ENCODE results near the gene TFR2.

DNA sequence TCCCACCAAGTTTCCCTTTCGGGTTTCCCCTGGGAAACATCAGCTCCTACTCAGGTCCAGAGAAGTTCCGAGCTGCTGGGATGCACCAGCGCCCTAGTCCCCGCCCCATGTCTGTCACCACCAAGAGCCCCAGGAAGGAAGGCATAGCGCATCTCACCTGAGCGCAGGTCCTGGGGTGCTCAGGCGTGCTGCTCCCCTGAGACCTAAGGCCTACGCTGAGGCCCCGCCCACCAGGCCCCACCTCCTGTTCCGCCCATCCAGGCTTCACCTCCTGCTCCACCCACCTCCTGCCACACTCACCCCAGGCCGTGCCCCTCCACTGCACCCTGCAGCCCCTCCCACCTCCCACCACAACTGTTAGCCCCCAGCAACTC is 1.2 kb upstream of the TFR2 start:
- no peak for TF ChIP-seq POLR2A (IDR thresholded peaks at IDR 0.05)
- TF ChIP-seq, protein P1, sequence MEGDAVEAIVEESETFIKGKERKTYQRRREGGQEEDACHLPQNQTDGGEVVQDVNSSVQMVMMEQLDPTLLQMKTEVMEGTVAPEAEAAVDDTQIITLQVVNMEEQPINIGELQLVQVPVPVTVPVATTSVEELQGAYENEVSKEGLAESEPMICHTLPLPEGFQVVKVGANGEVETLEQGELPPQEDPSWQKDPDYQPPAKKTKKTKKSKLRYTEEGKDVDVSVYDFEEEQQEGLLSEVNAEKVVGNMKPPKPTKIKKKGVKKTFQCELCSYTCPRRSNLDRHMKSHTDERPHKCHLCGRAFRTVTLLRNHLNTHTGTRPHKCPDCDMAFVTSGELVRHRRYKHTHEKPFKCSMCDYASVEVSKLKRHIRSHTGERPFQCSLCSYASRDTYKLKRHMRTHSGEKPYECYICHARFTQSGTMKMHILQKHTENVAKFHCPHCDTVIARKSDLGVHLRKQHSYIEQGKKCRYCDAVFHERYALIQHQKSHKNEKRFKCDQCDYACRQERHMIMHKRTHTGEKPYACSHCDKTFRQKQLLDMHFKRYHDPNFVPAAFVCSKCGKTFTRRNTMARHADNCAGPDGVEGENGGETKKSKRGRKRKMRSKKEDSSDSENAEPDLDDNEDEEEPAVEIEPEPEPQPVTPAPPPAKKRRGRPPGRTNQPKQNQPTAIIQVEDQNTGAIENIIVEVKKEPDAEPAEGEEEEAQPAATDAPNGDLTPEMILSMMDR (IDR thresholded peaks at IDR 0.05), result no peak

Data from esophagus squamous epithelium (tissue), 4 donors.